Epithelial cell of proximal tubule (primary cell): ENCODE results near the gene OSBPL5. TPM values are rescaled to one million over a fixed set of nuclear protein-coding genes. Genes with fewer than 3 reads are reported as not detected.

Source experiments
- DNase-seq: peaks from one replicate; pipeline ENCODE4 v3.0.0-alpha.2; 2011; ENCODE audit warnings: low read depth
- H3K4me3 ChIP-seq: 2 replicates; pipeline ENCODE4 v1.5.1; 2011; ENCODE audit warnings: low read depth, mild to moderate bottlenecking, low read length
- CTCF ChIP-seq: conservative IDR thresholded peaks from 2 replicates; pipeline ENCODE4 v1.5.1; 2012; ENCODE audit warnings: low read depth, mild to moderate bottlenecking, low read length
- total RNA-seq: library from RNA; depleted of rRNA; stranded (reverse); fragments of >200 nt; gene quantifications from 2 replicates; pipeline ENCODE4 v1.2.3, GENCODE V29; 2015

Gene OSBPL5
- total RNA-seq, 1 donor from 2014 or later, result 25.3 TPM

- no peak for DNase-seq
- TF ChIP-seq CTCF, result no peak
- no peak overlapping the region for H3K4me3 ChIP-seq
These were observed 3.8 kb downstream of the OSBPL5 start for GRCh38 chr11:3161309-3161708.

GRCh38 chr11:3160252-3161031 is 4.7 kb downstream of the OSBPL5 start:
- DNase-seq, result peak; percentile 30
- peak overlapping the region; percentile 71 for H3K4me3 ChIP-seq
- no peak for TF ChIP-seq CTCF

GRCh38 chr11:3159296-3160190 is 5.6 kb downstream of the OSBPL5 start:
- H3K4me3 ChIP-seq, result peak overlapping the region; percentile 71
- DNase-seq, result no peak
- TF ChIP-seq CTCF, result no peak

GRCh38 chr11:3158821-3159220 is 6.3 kb downstream of the OSBPL5 start:
- no peak overlapping the region for H3K4me3 ChIP-seq
- no peak for DNase-seq
- TF ChIP-seq CTCF, result no peak

- DNase-seq, result no peak
- no peak for TF ChIP-seq CTCF
- H3K4me3 ChIP-seq, result no peak overlapping the region
These were observed 6.9 kb downstream of the OSBPL5 start for GRCh38 chr11:3158131-3158591.

- no peak for DNase-seq
- TF ChIP-seq CTCF, result no peak
- no peak overlapping the region for H3K4me3 ChIP-seq
These were observed 7.6 kb downstream of the OSBPL5 start for GRCh38 chr11:3157381-3158130.
